ENCODE data around the gene KCNT1.

KCNT1 gene

GRCh38 chr9:135718616-135719015 is 16.6 kb downstream of the KCNT1 start:
- Mint-ChIP-seq H3K27me3 (peaks cover 25% of the 10 kb centered on the region), H3K4me1 (no peaks in the 10 kb centered on the region), H3K9me3 (no peaks in the 10 kb centered on the region), H3K36me3 (ENCODE audit: low read depth) (no peaks in the 10 kb centered on the region), H3K4me3 (no peak overlapping the region), H3K27ac (no peak overlapping the region)
- peak; percentile 33 for ATAC-seq
- DNase-seq = peak; percentile 10

GRCh38 chr9:135719472-135719871 is 17.5 kb downstream of the KCNT1 start:
- H3K9me3 Mint-ChIP-seq = no peaks in the 10 kb centered on the region
- no peak for ATAC-seq
- no peaks in the 10 kb centered on the region for H3K4me1 Mint-ChIP-seq
- no peak overlapping the region for H3K4me3 Mint-ChIP-seq
- no peaks in the 10 kb centered on the region for H3K36me3 Mint-ChIP-seq (ENCODE audit: low read depth)
- DNase-seq = no peak
- H3K27ac Mint-ChIP-seq = no peak overlapping the region
- peaks cover 22% of the 10 kb centered on the region for H3K27me3 Mint-ChIP-seq

GRCh38 chr9:135722365-135722764 is 20.4 kb downstream of the KCNT1 start:
- no peak for DNase-seq
- Mint-ChIP-seq H3K27ac (no peak overlapping the region), H3K4me3 (no peak overlapping the region), H3K36me3 (ENCODE audit: low read depth) (no peaks in the 10 kb centered on the region), H3K9me3 (no peaks in the 10 kb centered on the region), H3K27me3 (peaks cover 5% of the 10 kb centered on the region), H3K4me1 (no peaks in the 10 kb centered on the region)
- ATAC-seq = no peak

GRCh38 chr9:135724186-135724787 is 22.3 kb downstream of the KCNT1 start:
- H3K27me3 Mint-ChIP-seq = peaks cover 8% of the 10 kb centered on the region
- no peak overlapping the region for H3K27ac Mint-ChIP-seq
- no peak overlapping the region for H3K4me3 Mint-ChIP-seq
- DNase-seq (no peak), ATAC-seq (no peak)
- H3K9me3 Mint-ChIP-seq = no peaks in the 10 kb centered on the region
- no peaks in the 10 kb centered on the region for H3K4me1 Mint-ChIP-seq
- no peaks in the 10 kb centered on the region for H3K36me3 Mint-ChIP-seq (ENCODE audit: low read depth)

GRCh38 chr9:135726138-135726853 is 24.3 kb downstream of the KCNT1 start:
- Mint-ChIP-seq H3K27me3 (peaks cover 12% of the 10 kb centered on the region), H3K4me3 (no peak overlapping the region), H3K36me3 (ENCODE audit: low read depth) (no peaks in the 10 kb centered on the region), H3K27ac (no peak overlapping the region), H3K9me3 (peaks cover 4% of the 10 kb centered on the region), H3K4me1 (no peaks in the 10 kb centered on the region)
- DNase-seq (no peak), ATAC-seq (no peak)

GRCh38 chr9:135727257-135727875 is 25.4 kb downstream of the KCNT1 start:
- Mint-ChIP-seq H3K27ac (no peak overlapping the region), H3K4me1 (no peaks in the 10 kb centered on the region), H3K36me3 (ENCODE audit: low read depth) (no peaks in the 10 kb centered on the region), H3K9me3 (peaks cover 8% of the 10 kb centered on the region), H3K27me3 (peaks cover 14% of the 10 kb centered on the region), H3K4me3 (no peak overlapping the region)
- ATAC-seq (no peak), DNase-seq (no peak)

GRCh38 chr9:135728436-135729110 is 26.6 kb downstream of the KCNT1 start:
- Mint-ChIP-seq H3K4me3 (no peak overlapping the region), H3K9me3 (peaks cover 8% of the 10 kb centered on the region), H3K36me3 (ENCODE audit: low read depth) (no peaks in the 10 kb centered on the region), H3K27me3 (peaks cover 15% of the 10 kb centered on the region), H3K27ac (no peak overlapping the region), H3K4me1 (no peaks in the 10 kb centered on the region)
- no peak for ATAC-seq
- DNase-seq = no peak

- Mint-ChIP-seq H3K4me3 (no peak overlapping the region), H3K27me3 (peaks cover 15% of the 10 kb centered on the region), H3K9me3 (peaks cover 8% of the 10 kb centered on the region), H3K36me3 (ENCODE audit: low read depth) (no peaks in the 10 kb centered on the region), H3K27ac (no peak overlapping the region), H3K4me1 (no peaks in the 10 kb centered on the region)
- no peak for DNase-seq
- no peak for ATAC-seq
Observed at GRCh38 chr9:135729480-135729879, 27.5 kb downstream of the KCNT1 start.

GRCh38 chr9:135731454-135731853 is 29.5 kb downstream of the KCNT1 start:
- H3K4me3 Mint-ChIP-seq = no peak overlapping the region
- DNase-seq (no peak), ATAC-seq (no peak)
- no peak overlapping the region for H3K27ac Mint-ChIP-seq
- H3K27me3 Mint-ChIP-seq = peaks cover 13% of the 10 kb centered on the region
- peaks cover 8% of the 10 kb centered on the region for H3K9me3 Mint-ChIP-seq
- H3K36me3 Mint-ChIP-seq (ENCODE audit: low read depth) = no peaks in the 10 kb centered on the region
- no peaks in the 10 kb centered on the region for H3K4me1 Mint-ChIP-seq

GRCh38 chr9:135732569-135733257 is 30.7 kb downstream of the KCNT1 start:
- H3K36me3 Mint-ChIP-seq (ENCODE audit: low read depth) = no peaks in the 10 kb centered on the region
- peaks cover 8% of the 10 kb centered on the region for H3K9me3 Mint-ChIP-seq
- DNase-seq = no peak
- H3K4me1 Mint-ChIP-seq = no peaks in the 10 kb centered on the region
- no peak overlapping the region for H3K4me3 Mint-ChIP-seq
- peaks cover 15% of the 10 kb centered on the region for H3K27me3 Mint-ChIP-seq
- no peak overlapping the region for H3K27ac Mint-ChIP-seq
- no peak for ATAC-seq

- Mint-ChIP-seq H3K4me1 (no peaks in the 10 kb centered on the region), H3K27ac (no peak overlapping the region), H3K4me3 (no peak overlapping the region), H3K36me3 (ENCODE audit: low read depth) (no peaks in the 10 kb centered on the region), H3K9me3 (peaks cover 8% of the 10 kb centered on the region), H3K27me3 (peaks cover 12% of the 10 kb centered on the region)
- ATAC-seq (no peak), DNase-seq (no peak)
Observed at GRCh38 chr9:135734616-135735144, 32.7 kb downstream of the KCNT1 start.

- peaks cover 7% of the 10 kb centered on the region for H3K27me3 Mint-ChIP-seq
- H3K4me1 Mint-ChIP-seq = no peaks in the 10 kb centered on the region
- DNase-seq (no peak), ATAC-seq (no peak)
- peaks cover 3% of the 10 kb centered on the region for H3K9me3 Mint-ChIP-seq
- no peak overlapping the region for H3K27ac Mint-ChIP-seq
- no peak overlapping the region for H3K4me3 Mint-ChIP-seq
- no peaks in the 10 kb centered on the region for H3K36me3 Mint-ChIP-seq (ENCODE audit: low read depth)
Observed at GRCh38 chr9:135736272-135736978, 34.4 kb downstream of the KCNT1 start.

- Mint-ChIP-seq H3K27ac (no peak overlapping the region), H3K4me1 (no peaks in the 10 kb centered on the region), H3K4me3 (no peak overlapping the region), H3K9me3 (no peaks in the 10 kb centered on the region), H3K27me3 (peaks cover 7% of the 10 kb centered on the region), H3K36me3 (ENCODE audit: low read depth) (no peaks in the 10 kb centered on the region)
- ATAC-seq (no peak), DNase-seq (no peak)
Observed at GRCh38 chr9:135736979-135737839, 35.2 kb downstream of the KCNT1 start.

All from activated naive CD8-positive, alpha-beta T cell treated with anti-CD3 and anti-CD28 coated beads, Interleukin-2, amount 50 U/mL, for 24 hours (primary cell).